ENCODE measurements around the gene COL8A1. TPM values are rescaled to one million over a fixed set of nuclear protein-coding genes. Genes with fewer than 3 reads are reported as not detected.

COL8A1 gene
- total RNA-seq, 1 experiment from 2014 or later: 0.87 TPM

DNA sequence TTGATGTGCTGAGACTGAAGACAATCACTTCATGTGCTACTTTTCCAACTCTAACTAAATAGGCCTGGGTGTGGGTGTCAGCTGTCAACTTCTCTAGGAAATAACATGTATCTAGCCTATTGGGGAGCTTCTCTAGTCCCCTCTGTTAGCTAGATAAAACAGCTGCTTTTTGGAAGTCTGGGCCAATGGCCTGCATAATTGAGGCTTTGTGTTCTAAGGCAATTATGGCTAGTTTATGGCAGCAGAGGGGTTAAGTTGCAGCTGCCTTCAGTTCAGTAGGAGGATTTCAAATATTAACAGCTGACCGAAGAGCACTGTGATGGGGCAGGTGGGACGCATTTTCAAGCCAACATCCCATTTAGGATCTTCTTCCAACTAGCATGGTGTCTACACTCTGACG is 6.4 kb downstream of the COL8A1 start:
- ATAC-seq: no peak
- no peak for DNase-seq (ENCODE audit: low spot score)
- H3K36me3 Mint-ChIP-seq: no peaks in the 10 kb centered on the region
- no peaks in the 10 kb centered on the region for H3K9me3 Mint-ChIP-seq
- peaks cover 12% of the 10 kb centered on the region for H3K27me3 Mint-ChIP-seq (ENCODE audit: low read depth)
- H3K4me3 Mint-ChIP-seq: no peak overlapping the region
- ChIA-PET POLR2A (no interaction called here), CTCF (interaction anchor here (0.7 to 2.4 kb wide), 15 partner anchors 8 to 163 kb away, joined by 3 to 17 read pairs (median 5); no protein-coding TSS in a partner anchor)
- H3K4me1 Mint-ChIP-seq: peaks cover 24% of the 10 kb centered on the region
- no peak overlapping the region for H3K27ac Mint-ChIP-seq
- TF ChIP-seq, protein P1, sequence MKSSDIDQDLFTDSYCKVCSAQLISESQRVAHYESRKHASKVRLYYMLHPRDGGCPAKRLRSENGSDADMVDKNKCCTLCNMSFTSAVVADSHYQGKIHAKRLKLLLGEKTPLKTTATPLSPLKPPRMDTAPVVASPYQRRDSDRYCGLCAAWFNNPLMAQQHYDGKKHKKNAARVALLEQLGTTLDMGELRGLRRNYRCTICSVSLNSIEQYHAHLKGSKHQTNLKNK (CRISPR knock-in tag; IDR thresholded peaks at IDR 0.05): no peak

DNA sequence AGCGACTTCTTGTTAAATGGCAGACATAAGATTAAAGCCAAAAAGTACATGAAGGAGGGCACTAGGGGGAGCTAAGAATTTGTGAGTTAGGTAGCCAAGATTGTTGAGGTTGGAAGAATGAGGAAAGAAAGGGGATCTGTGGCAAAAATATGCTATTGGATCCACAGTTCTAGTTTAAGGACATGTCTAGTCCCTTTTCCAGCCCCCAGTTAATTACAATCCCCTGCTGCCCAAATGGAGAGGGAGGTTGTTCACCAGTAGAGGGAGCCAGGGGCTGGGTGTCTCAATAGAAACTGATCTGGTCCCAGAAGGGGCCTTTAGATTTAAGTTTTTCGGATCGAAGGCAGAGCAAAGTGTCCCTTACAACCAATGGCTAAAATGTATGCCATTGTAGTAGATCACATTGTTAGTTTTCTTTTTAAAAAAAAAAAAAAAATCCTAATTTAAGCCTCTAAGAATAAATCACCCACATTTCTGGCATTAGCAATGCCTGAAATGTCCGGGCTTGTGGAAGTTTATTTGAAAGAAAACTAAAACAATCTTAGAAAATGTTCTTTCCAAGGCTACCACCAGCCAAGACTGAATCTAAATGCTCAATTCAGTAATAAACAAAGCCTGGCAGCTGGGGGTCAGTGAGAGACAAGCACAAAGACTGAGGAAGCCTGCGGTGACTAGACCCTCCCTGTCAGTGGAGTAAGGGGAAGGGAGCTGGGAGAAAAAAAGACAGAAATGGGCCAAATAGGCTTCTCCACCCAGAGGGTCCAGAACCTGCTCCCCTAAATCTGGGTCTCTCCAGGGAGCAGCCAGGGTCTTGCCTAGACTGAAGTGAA is 7.1 kb downstream of the COL8A1 start:
- DNase-seq (ENCODE audit: low spot score) (peak; percentile 58), ATAC-seq (peak; percentile 86)
- peaks cover 24% of the 10 kb centered on the region for H3K4me1 Mint-ChIP-seq
- no peaks in the 10 kb centered on the region for H3K9me3 Mint-ChIP-seq
- ChIA-PET POLR2A (no interaction called here), CTCF (interaction anchor here (0.6 to 2.4 kb wide), 23 partner anchors 8 to 163 kb away, joined by 3 to 17 read pairs (median 4); no protein-coding TSS in a partner anchor)
- TF ChIP-seq, protein P2, sequence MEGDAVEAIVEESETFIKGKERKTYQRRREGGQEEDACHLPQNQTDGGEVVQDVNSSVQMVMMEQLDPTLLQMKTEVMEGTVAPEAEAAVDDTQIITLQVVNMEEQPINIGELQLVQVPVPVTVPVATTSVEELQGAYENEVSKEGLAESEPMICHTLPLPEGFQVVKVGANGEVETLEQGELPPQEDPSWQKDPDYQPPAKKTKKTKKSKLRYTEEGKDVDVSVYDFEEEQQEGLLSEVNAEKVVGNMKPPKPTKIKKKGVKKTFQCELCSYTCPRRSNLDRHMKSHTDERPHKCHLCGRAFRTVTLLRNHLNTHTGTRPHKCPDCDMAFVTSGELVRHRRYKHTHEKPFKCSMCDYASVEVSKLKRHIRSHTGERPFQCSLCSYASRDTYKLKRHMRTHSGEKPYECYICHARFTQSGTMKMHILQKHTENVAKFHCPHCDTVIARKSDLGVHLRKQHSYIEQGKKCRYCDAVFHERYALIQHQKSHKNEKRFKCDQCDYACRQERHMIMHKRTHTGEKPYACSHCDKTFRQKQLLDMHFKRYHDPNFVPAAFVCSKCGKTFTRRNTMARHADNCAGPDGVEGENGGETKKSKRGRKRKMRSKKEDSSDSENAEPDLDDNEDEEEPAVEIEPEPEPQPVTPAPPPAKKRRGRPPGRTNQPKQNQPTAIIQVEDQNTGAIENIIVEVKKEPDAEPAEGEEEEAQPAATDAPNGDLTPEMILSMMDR (IDR thresholded peaks at IDR 0.05): peak; percentile 52
- TF ChIP-seq, protein P3, sequence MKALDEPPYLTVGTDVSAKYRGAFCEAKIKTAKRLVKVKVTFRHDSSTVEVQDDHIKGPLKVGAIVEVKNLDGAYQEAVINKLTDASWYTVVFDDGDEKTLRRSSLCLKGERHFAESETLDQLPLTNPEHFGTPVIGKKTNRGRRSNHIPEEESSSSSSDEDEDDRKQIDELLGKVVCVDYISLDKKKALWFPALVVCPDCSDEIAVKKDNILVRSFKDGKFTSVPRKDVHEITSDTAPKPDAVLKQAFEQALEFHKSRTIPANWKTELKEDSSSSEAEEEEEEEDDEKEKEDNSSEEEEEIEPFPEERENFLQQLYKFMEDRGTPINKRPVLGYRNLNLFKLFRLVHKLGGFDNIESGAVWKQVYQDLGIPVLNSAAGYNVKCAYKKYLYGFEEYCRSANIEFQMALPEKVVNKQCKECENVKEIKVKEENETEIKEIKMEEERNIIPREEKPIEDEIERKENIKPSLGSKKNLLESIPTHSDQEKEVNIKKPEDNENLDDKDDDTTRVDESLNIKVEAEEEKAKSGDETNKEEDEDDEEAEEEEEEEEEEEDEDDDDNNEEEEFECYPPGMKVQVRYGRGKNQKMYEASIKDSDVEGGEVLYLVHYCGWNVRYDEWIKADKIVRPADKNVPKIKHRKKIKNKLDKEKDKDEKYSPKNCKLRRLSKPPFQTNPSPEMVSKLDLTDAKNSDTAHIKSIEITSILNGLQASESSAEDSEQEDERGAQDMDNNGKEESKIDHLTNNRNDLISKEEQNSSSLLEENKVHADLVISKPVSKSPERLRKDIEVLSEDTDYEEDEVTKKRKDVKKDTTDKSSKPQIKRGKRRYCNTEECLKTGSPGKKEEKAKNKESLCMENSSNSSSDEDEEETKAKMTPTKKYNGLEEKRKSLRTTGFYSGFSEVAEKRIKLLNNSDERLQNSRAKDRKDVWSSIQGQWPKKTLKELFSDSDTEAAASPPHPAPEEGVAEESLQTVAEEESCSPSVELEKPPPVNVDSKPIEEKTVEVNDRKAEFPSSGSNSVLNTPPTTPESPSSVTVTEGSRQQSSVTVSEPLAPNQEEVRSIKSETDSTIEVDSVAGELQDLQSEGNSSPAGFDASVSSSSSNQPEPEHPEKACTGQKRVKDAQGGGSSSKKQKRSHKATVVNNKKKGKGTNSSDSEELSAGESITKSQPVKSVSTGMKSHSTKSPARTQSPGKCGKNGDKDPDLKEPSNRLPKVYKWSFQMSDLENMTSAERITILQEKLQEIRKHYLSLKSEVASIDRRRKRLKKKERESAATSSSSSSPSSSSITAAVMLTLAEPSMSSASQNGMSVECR (CRISPR knock-in tag; IDR thresholded peaks at IDR 0.05; ENCODE audit: borderline replicate concordance): no peak
- no peak overlapping the region for H3K4me3 Mint-ChIP-seq
- H3K36me3 Mint-ChIP-seq: no peaks in the 10 kb centered on the region
- peaks cover 4% of the 10 kb centered on the region for H3K27me3 Mint-ChIP-seq (ENCODE audit: low read depth)
- no peak overlapping the region for H3K27ac Mint-ChIP-seq

DNA sequence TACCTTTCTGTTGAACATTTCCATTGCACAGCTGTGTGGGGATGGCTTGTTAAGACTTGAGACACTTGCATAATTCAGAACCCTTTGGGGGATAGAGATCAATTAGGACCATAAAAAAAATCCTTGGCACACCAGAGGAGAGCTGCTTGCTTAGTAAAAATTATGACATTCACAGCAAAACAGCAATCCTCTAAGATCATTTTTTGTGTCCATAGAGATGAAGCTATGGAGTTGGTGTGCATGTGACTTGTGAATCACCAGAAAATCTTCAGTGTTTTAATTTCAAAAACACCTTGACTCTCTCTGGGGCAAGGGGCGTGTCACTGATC is 7.7 kb downstream of the COL8A1 start:
- Mint-ChIP-seq H3K27me3 (ENCODE audit: low read depth) (no peaks in the 10 kb centered on the region; the same call in 1 of the 2 replicates), H3K4me1 (peaks cover 24% of the 10 kb centered on the region), H3K27ac (no peak overlapping the region), H3K36me3 (no peaks in the 10 kb centered on the region), H3K4me3 (no peak overlapping the region), H3K9me3 (no peaks in the 10 kb centered on the region)
- DNase-seq (ENCODE audit: low spot score) (no peak), ATAC-seq (no peak)
- TF ChIP-seq CREM (CRISPR knock-in tag; IDR thresholded peaks at IDR 0.05): no peak
- TF ChIP-seq, protein P4, sequence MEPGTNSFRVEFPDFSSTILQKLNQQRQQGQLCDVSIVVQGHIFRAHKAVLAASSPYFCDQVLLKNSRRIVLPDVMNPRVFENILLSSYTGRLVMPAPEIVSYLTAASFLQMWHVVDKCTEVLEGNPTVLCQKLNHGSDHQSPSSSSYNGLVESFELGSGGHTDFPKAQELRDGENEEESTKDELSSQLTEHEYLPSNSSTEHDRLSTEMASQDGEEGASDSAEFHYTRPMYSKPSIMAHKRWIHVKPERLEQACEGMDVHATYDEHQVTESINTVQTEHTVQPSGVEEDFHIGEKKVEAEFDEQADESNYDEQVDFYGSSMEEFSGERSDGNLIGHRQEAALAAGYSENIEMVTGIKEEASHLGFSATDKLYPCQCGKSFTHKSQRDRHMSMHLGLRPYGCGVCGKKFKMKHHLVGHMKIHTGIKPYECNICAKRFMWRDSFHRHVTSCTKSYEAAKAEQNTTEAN (CRISPR knock-in tag; IDR thresholded peaks at IDR 0.05): no peak
- no peak for TF ChIP-seq JUN (CRISPR knock-in tag; IDR thresholded peaks at IDR 0.05)
- TF ChIP-seq RORB (CRISPR knock-in tag; IDR thresholded peaks at IDR 0.05): no peak
- TF ChIP-seq GABPB1 (CRISPR knock-in tag; IDR thresholded peaks at IDR 0.05): no peak
- TF ChIP-seq ESRRA (CRISPR knock-in tag; IDR thresholded peaks at IDR 0.05; ENCODE audit: borderline replicate concordance): no peak
- no peak for TF ChIP-seq ZNF396 (CRISPR knock-in tag; IDR thresholded peaks at IDR 0.05; ENCODE audit: borderline replicate concordance)
- TF ChIP-seq ZNF317 (CRISPR knock-in tag; IDR thresholded peaks at IDR 0.05; ENCODE audit: borderline replicate concordance, low read depth): no peak
- POLR2A ChIA-PET: no interaction called here
- CTCF ChIA-PET: interaction anchor here (0.6 to 2.4 kb wide), 15 partner anchors 9 to 147 kb away, joined by 3 to 17 read pairs (median 4); no protein-coding TSS in a partner anchor

All from WTC11 (cell line).